ENCODE results near the gene MPP2.
"Not testable (repeated sequence)": the region's sequence is repeated elsewhere in the genome, so short reads cannot be mapped to it uniquely, and the experiment has no call there.

The MPP2 gene

GRCh38 chr17:43879723-43880419 is 27.5 kb downstream of the MPP2 start:
- H3K4me3 ChIP-seq (ENCODE audit: low read length) = no peak overlapping the region
- no peak for TF ChIP-seq ZNF274 (IDR thresholded peaks at IDR 0.05; ENCODE audit: low read depth, low read length)

- H3K4me3 ChIP-seq (ENCODE audit: low read length) = no peak overlapping the region
- TF ChIP-seq ZNF274 (IDR thresholded peaks at IDR 0.05; ENCODE audit: low read depth, low read length) = no peak
Measured at GRCh38 chr17:43878260-43879175, 28.8 kb downstream of the MPP2 start.

GRCh38 chr17:43877451-43878155 is 29.7 kb downstream of the MPP2 start:
- no peak overlapping the region for H3K4me3 ChIP-seq (ENCODE audit: low read length)
- no peak for TF ChIP-seq ZNF274 (IDR thresholded peaks at IDR 0.05; ENCODE audit: low read depth, low read length)

- no peak for TF ChIP-seq ZNF274 (IDR thresholded peaks at IDR 0.05; ENCODE audit: low read depth, low read length)
Measured at GRCh38 chr17:43877031-43877430, 30.3 kb downstream of the MPP2 start.

GRCh38 chr17:43875476-43876147 is 31.7 kb downstream of the MPP2 start:
- no peak for TF ChIP-seq ZNF274 (IDR thresholded peaks at IDR 0.05; ENCODE audit: low read depth, low read length)
- no peak overlapping the region for H3K4me3 ChIP-seq (ENCODE audit: low read length)

More at GRCh38 chr17:43877031-43877430, 30.3 kb downstream of the MPP2 start:
- no peak overlapping the region for H3K4me3 ChIP-seq (ENCODE audit: low read length)

GRCh38 chr17:43874293-43874692 is 33.0 kb downstream of the MPP2 start:
- TF ChIP-seq ZNF274 (IDR thresholded peaks at IDR 0.05; ENCODE audit: low read depth, low read length) = no peak
- H3K4me3 ChIP-seq (ENCODE audit: low read length) = no peak overlapping the region

- H3K4me3 ChIP-seq (ENCODE audit: low read length) = no peak overlapping the region
- no peak for TF ChIP-seq ZNF274 (IDR thresholded peaks at IDR 0.05; ENCODE audit: low read depth, low read length)
Measured at GRCh38 chr17:43873815-43874214, 33.5 kb downstream of the MPP2 start.

GRCh38 chr17:43873091-43873490 is 34.2 kb downstream of the MPP2 start:
- no peak overlapping the region for H3K4me3 ChIP-seq (ENCODE audit: low read length)
- no peak for TF ChIP-seq ZNF274 (IDR thresholded peaks at IDR 0.05; ENCODE audit: low read depth, low read length)

GRCh38 chr17:43871946-43872690 is 35.2 kb downstream of the MPP2 start:
- H3K4me3 ChIP-seq (ENCODE audit: low read length) = no peak overlapping the region
- no peak for TF ChIP-seq ZNF274 (IDR thresholded peaks at IDR 0.05; ENCODE audit: low read depth, low read length)

- not testable (repeated sequence) for H3K4me3 ChIP-seq (ENCODE audit: low read length)
Measured at GRCh38 chr17:43869031-43869430, 38.3 kb downstream of the MPP2 start.

- no peak for TF ChIP-seq ZNF274 (IDR thresholded peaks at IDR 0.05; ENCODE audit: low read depth, low read length)
Measured at GRCh38 chr17:43868226-43868994, 38.9 kb downstream of the MPP2 start.

GRCh38 chr17:43864161-43864984 is 43.0 kb downstream of the MPP2 start:
- H3K4me3 ChIP-seq (ENCODE audit: low read length) = no peak overlapping the region
- TF ChIP-seq ZNF274 (IDR thresholded peaks at IDR 0.05; ENCODE audit: low read depth, low read length) = no peak

More at GRCh38 chr17:43868226-43868994, 38.9 kb downstream of the MPP2 start:
- H3K4me3 ChIP-seq (ENCODE audit: low read length) = no peak overlapping the region
